Brain microvascular endothelial cell (primary cell): Measurements from ENCODE around the gene PCLO.

Source experiments
- DNase-seq: peaks from one replicate; pipeline ENCODE4 v3.0.0-alpha.2; 2020
- H3K27ac ChIP-seq: fragments of 250-450 bp; sonication (Bioruptor Pico); 2 replicates; pipeline ENCODE4 v1.5.1; 2020; ENCODE audit warnings: mild to moderate bottlenecking, moderate library complexity
- H3K27me3 ChIP-seq: fragments of 250-450 bp; sonication (Bioruptor Pico); replicated peaks from 2 replicates; pipeline ENCODE4 v1.5.1; 2020; ENCODE audit warnings: mild to moderate bottlenecking
- H3K36me3 ChIP-seq: fragments of 250-450 bp; sonication (Bioruptor Pico); replicated peaks from 2 replicates; pipeline ENCODE4 v1.5.1; 2020; ENCODE audit warnings: mild to moderate bottlenecking
- H3K4me3 ChIP-seq: 2 replicates; pipeline ENCODE4 v1.5.1; 2011; ENCODE audit warnings: low read depth, mild to moderate bottlenecking, control low read depth, low read length, moderate library complexity
- CTCF ChIP-seq: IDR thresholded peaks from 2 replicates; pipeline ENCODE4 v1.5.1; 2011; ENCODE audit warnings: low read depth, mild to moderate bottlenecking, moderate library complexity, low read length, control low read depth, inconsistent platforms; ENCODE audit errors: missing control alignments
- in situ Hi-C: cut with HindIII; loops from 2 replicates; pipeline ENCODE4 v1.10.0; 2017; ENCODE audit warnings: low sequenced_read_pairs, low pct_ligation_motif_present

Gene PCLO

GRCh38 chr7:83117466-83117865, 45.2 kb downstream of the PCLO start:
- H3K36me3 ChIP-seq: no peaks in the 10 kb centered on the region
- TF ChIP-seq CTCF: no peak
- H3K27ac ChIP-seq: no peak overlapping the region
- no peak for DNase-seq
- no peaks in the 10 kb centered on the region for H3K27me3 ChIP-seq
- H3K4me3 ChIP-seq: no peak overlapping the region
- in situ Hi-C loops: no loop called here

DNA sequence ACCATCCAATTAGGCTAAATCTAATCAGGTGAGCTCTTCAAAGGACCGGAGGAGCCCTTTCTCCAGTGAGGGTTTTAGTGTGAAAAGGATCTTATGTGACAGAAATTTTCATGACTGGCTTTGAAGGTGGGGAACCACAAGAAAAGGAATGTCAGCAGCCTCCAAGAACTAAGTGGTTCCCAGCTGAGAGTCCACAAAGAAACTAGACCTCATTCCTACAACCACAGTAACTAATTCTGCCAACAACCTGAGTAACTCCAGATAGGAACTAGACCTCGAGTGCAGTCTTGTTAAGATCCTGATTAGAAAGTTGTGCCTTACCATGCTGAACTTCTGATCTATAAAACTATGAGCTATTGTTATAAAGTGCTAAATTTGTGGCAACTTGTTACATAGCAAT, 51.3 kb downstream of the PCLO start:
- no peaks in the 10 kb centered on the region for H3K36me3 ChIP-seq
- no peaks in the 10 kb centered on the region for H3K27me3 ChIP-seq
- no peak for DNase-seq
- TF ChIP-seq CTCF: no peak
- H3K4me3 ChIP-seq: no peak overlapping the region
- no peak overlapping the region for H3K27ac ChIP-seq
- in situ Hi-C loops: no loop called here

- Histone ChIP-seq H3K27me3 (no peaks in the 10 kb centered on the region), H3K27ac (no peak overlapping the region), H3K36me3 (no peaks in the 10 kb centered on the region), H3K4me3 (no peak overlapping the region)
- DNase-seq: no peak
- in situ Hi-C loops: no loop called here
- no peak for TF ChIP-seq CTCF
These were observed 53.3 kb downstream of the PCLO start for GRCh38 chr7:83109352-83109751.

DNA sequence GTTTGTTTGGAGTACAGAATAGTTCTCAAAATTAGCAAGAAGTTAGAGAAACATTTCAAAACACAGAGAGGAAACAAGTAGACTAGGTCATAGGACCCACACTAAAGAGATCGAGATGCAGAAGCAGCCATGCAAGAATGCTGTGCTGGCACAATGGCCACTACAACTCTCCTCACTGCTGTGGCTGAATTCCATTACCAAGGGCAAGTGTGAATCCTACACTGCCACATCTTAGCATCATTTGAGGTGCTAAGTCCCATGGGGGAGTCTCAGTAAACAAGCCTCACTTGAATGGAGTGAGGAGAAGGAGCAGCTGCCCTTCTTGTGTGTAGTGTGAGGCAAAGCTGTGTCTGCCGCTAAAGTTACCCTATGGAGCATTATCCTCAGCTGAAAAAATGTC, 56.7 kb downstream of the PCLO start:
- H3K4me3 ChIP-seq: no peak overlapping the region
- no peaks in the 10 kb centered on the region for H3K36me3 ChIP-seq
- no peaks in the 10 kb centered on the region for H3K27me3 ChIP-seq
- in situ Hi-C loops: no loop called here
- DNase-seq: no peak
- no peak overlapping the region for H3K27ac ChIP-seq
- no peak for TF ChIP-seq CTCF

DNA sequence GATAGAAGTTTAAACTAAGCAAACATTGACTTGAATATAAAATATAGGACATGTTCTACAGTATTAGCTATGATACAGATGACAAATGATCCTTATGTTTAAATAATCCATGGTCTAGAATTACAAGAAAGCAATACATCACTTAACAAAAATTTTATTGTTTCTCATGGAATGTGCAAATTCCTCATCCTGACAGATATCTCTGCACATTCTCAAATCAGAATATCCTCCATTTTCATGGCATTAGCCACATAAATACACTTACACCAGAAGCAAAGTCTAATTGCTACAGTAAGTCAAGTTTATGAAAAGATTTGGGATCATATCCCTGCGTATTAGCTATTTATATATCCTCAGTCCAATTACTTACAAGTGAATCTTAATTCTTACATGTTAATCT, 57.6 kb downstream of the PCLO start:
- H3K4me3 ChIP-seq: no peak overlapping the region
- no peak for TF ChIP-seq CTCF
- no peak overlapping the region for H3K27ac ChIP-seq
- no peaks in the 10 kb centered on the region for H3K27me3 ChIP-seq
- no peak for DNase-seq
- no peaks in the 10 kb centered on the region for H3K36me3 ChIP-seq
- in situ Hi-C loops: no loop called here

- H3K27me3 ChIP-seq: no peaks in the 10 kb centered on the region
- H3K27ac ChIP-seq: no peak overlapping the region
- no peak for TF ChIP-seq CTCF
- H3K4me3 ChIP-seq: no peak overlapping the region
- no peaks in the 10 kb centered on the region for H3K36me3 ChIP-seq
- DNase-seq: no peak
- in situ Hi-C loops: no loop called here
These were observed 61.2 kb downstream of the PCLO start for GRCh38 chr7:83101530-83101929.
